D721Med (cell line): ENCODE data around the gene IGSF10.
A peak's percentile ranks its signal among the peaks of the same experiment; 100 is the strongest.

Experiments
- DNase-seq: peaks from one replicate; pipeline ENCODE4 v3.0.0; 2011; ENCODE audit warnings: low spot score; ENCODE audit not compliant: insufficient read length
- FAIRE-seq: peaks from 2 replicates; lab custom pipeline; 2011; peaks lifted over from hg19 to GRCh38; lab: Jason Lieb, UNC
- TF ChIP-seq, protein P1 (sequence below): IDR thresholded peaks from 2 replicates; pipeline ENCODE4 v1.5.1; 2012; ENCODE audit warnings: mild to moderate bottlenecking, control low read depth; ENCODE audit not compliant: insufficient read depth; ENCODE audit errors: missing control alignments

IGSF10 gene

DNA sequence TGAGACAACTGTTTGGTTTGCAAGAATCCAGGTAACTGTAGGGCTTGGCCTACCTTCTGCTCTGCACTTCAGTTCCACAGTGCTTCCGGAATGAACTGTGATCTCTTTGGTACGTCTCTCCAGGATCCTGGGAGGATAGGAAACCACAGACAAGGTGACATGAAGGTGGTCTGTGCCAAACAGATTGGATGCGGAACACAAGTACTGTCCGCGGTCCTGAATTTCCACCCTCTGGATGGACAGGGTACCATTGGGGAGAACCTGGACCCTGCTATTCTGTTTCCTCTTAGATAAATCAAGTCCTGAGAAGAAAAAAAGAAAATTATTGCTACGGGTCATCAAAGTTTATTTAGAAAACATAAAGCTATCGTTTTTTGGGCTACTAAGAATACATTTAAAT lies 17.3 kb downstream of the IGSF10 start:
- DNase-seq, result no peak
- no peak for FAIRE-seq
- TF ChIP-seq, protein P1, sequence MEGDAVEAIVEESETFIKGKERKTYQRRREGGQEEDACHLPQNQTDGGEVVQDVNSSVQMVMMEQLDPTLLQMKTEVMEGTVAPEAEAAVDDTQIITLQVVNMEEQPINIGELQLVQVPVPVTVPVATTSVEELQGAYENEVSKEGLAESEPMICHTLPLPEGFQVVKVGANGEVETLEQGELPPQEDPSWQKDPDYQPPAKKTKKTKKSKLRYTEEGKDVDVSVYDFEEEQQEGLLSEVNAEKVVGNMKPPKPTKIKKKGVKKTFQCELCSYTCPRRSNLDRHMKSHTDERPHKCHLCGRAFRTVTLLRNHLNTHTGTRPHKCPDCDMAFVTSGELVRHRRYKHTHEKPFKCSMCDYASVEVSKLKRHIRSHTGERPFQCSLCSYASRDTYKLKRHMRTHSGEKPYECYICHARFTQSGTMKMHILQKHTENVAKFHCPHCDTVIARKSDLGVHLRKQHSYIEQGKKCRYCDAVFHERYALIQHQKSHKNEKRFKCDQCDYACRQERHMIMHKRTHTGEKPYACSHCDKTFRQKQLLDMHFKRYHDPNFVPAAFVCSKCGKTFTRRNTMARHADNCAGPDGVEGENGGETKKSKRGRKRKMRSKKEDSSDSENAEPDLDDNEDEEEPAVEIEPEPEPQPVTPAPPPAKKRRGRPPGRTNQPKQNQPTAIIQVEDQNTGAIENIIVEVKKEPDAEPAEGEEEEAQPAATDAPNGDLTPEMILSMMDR, result no peak

DNA sequence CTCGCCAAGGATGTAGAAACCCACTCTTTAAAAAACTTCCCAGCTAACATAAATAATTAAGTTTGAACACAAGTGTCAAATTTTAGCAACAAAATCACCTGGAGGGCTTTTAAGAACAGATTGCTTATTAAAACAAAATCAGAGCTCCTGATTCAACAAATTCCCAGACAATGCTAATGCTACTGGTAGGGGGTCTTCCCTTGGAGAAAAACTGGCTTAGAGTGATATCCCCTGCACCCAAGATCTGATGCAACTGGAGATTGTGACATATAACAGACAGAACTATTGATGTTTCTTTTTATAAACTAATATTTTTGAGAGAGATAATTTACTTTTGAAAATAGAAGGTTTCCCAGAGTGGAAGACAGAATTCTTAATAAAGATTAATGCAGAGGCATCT lies 19.9 kb downstream of the IGSF10 start:
- DNase-seq (no peak), FAIRE-seq (no peak)
- TF ChIP-seq, protein P1, result no peak

DNA sequence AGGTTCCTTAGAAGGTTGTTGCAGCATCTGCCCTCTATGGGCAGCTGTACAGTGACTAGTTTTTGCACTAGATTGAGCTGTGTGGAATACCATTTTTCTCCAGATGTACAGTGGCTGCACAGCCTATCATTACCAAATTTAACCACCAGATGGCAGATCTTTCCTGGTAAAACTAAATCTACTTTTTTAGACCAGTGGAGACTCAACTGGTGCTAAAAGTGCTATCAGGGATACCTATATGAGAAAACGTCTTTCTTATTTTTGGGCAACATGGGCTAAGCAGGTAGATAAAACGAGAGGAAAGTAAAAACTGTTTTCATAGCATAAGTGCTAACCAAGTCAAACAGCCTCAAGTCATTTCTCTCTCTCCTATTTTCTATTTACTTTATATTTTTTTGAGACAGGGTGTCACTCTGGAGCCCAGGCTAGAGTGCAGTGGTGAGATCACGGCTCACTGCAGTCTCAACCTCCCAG lies 21.2 kb downstream of the IGSF10 start:
- TF ChIP-seq, protein P1, result peak; percentile 74

DNA sequence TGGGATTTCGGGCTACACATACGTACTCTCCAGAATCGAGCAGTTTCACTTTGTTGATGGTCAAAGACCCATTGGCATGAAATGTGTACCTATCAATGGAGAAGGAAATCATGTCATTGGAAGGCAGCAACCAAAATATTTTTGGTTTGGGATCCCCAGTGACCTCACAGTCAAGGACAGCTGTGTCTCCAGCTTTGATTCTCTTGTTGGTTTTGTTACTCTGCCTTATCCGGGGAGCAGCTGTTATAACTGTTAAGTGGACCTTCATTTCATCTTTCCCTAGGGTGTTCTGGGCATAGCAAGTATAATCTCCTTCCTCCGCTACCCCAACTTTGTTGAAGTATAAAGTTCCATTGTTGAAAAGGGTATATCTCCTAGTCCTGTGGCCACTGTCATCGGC lies 23.0 kb downstream of the IGSF10 start:
- DNase-seq (no peak), FAIRE-seq (no peak)
- TF ChIP-seq, protein P1, result no peak

More for the DNA sequence above, 21.2 kb downstream of the IGSF10 start:
- FAIRE-seq (no peak), DNase-seq (no peak)

DNA sequence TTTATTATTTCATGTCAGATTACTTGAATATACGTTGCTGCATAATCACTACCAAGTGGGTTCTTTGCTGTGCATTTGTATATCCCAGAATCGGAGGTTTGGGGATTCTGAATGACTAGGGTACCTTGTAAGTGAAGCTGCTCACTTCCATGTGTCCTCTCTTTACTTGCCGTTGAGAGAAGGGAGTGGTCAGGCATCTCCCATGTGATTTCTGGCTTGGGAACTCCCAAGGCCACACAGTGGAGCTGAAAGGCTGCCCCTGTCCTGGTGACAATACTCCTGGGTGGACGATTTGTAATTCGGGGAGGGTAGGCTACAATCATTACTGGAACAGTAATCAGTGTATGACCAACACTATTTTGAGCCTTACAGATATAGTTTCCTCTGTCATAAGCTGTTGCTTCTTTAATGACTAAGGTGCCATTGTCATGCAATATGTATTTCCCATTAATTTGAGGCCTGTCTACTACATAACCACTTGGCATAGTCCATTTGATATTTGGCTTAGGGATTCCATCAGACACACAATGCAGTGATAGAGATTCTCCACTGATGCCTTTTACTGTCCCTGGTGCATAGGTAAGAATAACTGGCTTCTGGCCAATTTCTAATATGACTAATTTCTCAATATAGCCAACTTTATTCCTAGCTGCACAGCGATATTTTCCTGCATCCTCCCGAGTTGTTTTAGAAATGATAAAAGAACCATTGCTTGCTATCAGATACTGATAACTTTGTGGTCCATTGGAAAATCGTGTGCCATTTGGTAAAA lies 24.0 kb downstream of the IGSF10 start:
- DNase-seq, result no peak
- FAIRE-seq, result no peak
- TF ChIP-seq, protein P1, result no peak

DNA sequence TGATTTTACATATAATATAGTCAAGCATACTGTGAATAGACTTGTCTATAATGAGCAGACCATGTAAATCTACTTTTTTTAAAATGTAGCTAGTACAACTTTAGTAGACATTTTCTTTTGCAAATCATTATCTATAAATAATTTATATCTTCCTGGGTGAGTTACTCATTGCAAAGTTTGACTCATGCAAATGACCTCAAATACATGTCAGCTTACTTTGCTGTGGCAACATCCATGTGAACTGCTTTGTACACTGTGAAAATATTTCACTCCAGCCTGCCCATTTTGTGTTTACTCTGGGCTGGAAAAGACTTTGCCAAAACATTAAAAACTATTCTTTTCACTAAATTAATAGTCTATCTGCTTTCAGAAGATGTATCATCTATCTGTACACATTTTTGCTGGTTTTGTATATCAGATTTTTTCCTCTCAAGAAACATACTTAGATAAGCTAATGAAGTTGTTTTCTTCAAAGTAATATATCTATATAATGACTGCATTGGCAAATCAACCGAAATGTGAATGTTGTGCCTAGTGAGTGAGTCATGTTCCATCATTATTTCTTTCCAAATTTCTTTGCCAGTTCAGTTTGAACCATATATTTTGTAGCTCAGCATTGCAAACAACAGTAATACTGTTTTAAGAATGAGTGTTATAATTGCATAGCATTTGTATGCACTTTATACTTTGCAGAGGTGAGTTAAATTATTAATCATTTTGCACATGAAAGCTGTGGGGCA lies 26.5 kb downstream of the IGSF10 start:
- TF ChIP-seq, protein P1, result no peak
- FAIRE-seq (no peak), DNase-seq (no peak)
